Erythroblast (primary cell): ENCODE results near the gene FOXL2NB.

Experiments used
- GATA1 ChIP-seq: IDR thresholded peaks from 2 replicates; pipeline ENCODE4 v1.6.1; 2011; ENCODE audit warnings: low read depth, mild to moderate bottlenecking, control low read depth, low read length, moderate library complexity
- POLR2A ChIP-seq: IDR thresholded peaks from 2 replicates; pipeline ENCODE4 v1.6.1; 2011; ENCODE audit warnings: mild to moderate bottlenecking, low read length

DNA sequence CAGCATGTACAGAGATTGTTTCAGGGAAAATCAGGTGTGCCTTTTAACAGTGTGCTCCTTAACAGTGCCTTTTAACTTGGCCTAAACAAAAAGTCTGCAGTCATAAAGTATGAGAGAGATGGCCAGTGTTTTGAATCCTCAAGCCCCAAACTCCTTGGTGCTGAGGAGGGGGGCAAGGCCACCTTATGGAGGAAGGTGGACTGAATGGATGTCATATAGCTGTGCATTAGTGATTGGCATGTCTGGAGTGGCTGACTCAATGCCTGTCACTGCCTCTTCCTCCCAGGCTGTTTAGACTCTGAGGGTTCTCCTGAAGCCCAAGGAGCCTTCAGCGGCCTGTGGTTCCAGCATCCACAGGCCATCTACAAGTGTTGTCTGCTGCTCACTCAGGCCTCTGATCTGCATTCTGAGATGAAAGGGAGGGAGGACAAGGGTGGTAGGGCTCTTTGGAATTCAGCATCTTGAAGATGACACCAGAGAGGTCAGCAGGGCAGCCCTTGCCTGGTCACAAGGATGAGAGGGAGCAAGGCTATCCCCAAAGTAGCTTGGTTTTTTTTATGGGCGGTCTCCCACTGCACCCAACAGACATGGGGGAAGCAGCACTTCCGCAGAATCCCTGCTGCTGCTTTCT lies 1.5 kb downstream of the FOXL2NB start:
- TF ChIP-seq POLR2A: no peak
- TF ChIP-seq GATA1: no peak
